ENCODE data around the gene OTP. TPM values are rescaled to one million over a fixed set of nuclear protein-coding genes. Genes with fewer than 3 reads are reported as not detected.
A peak's percentile ranks its signal among the peaks of the same experiment; 100 is the strongest.

OTP gene
- polyA plus RNA-seq, 1 of the 3 experiments (the other 2 are of a cell fraction): not detected

DNA sequence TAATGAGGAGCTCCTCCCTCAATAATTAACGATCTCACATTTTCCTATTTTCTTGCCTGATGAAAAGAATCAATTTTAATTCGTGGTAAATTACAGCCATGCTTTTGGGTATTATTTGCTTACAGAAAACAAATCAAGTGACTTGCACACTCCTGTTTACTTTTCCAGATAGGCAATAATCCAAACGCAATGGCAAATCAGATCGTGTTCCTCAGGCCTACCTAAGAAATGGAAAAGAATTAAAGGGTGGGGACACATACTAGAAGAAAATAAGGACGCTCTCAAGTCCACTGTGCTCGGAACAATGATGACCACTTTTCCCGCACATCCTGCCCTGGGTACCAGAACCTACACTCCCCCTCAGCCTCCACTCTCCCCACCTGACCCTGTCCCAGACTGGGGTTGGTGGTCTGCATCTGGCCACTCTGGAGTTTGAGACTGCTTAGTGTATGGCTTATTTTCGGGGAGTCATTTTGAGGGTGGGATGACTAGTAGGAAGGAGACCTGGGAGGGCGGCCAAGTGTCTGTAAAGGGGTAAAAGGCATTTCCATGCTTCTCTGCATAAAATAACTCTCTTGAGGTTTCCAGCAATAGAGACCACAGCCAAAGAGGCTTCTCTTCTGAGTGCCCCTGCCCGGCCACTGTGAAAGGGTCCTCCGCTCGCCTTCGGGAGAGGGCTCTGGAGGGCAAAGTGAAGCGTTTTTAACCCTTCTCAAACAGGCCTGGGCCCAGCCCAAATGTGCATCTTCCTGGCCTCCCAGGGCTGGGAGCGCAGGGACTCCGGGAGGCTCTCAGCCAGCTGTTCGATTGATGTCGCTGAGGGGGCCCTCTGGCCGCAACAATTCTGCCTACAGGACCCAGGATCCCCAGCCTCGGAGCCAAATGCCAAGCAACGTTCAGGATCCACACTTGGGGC lies 4.5 kb upstream of the OTP start:
- no peak overlapping the region for H2AFZ ChIP-seq (ENCODE audit: low read depth)
- H3K9ac ChIP-seq: no peak overlapping the region
- no peaks in the 10 kb centered on the region for H3K9me2 ChIP-seq
- H3K4me3 ChIP-seq (ENCODE audit: low read depth in 2 of 2, low read length in 1 of 2): no peak overlapping the region
- peaks cover 0 to 4% of the 10 kb centered on the region in 2 experiments; a peak in 1 of 4 replicates for H3K4me1 ChIP-seq (ENCODE audit: control insufficient read depth in 1 of 2, insufficient read depth in 2 of 2, low read depth in 1 of 2, low read length in 1 of 2)
- ChIA-PET CTCF (interaction anchor here (1.5 to 2.8 kb wide), 2 partner anchors 10 to 12 kb away, joined by 3 to 11 read pairs; no protein-coding TSS in a partner anchor), POLR2A (no interaction called here)
- H3K9me3 ChIP-seq: no peaks in the 10 kb centered on the region
- H3F3A ChIP-seq (replicated peaks; ENCODE audit: insufficient read depth): peaks cover 7% of the 10 kb centered on the region
- no peak overlapping the region for H3K4me2 ChIP-seq
- H3K27me3 ChIP-seq (ENCODE audit: insufficient read depth): peaks cover 95% of the 10 kb centered on the region
- H3K36me3 ChIP-seq (replicated peaks in 1 of 2; ENCODE audit: control insufficient read depth in 1 of 2, insufficient read depth in 2 of 2, low read length in 1 of 2): no peaks in the 10 kb centered on the region
- DNase-seq: peak; percentile 51
- 9% methylated on average over 13 of the region's 21 CpGs for WGBS (ENCODE audit: low lambda C conversion rate)
- H4K20me1 ChIP-seq (ENCODE audit: insufficient read depth): peaks cover 6% of the 10 kb centered on the region; the same call in 1 of the 2 replicates
- no peak overlapping the region for H3K27ac ChIP-seq (ENCODE audit: low read depth in 2 of 2, low read length in 1 of 2)
- TF ChIP-seq GABPA (IDR thresholded peaks at IDR 0.05; ENCODE audit: low read depth) (no peak), RCOR1 (IDR thresholded peaks at IDR 0.05; ENCODE audit: low read length) (no peak), EZH2phosphoT487 (IDR thresholded peaks at IDR 0.05; ENCODE audit: borderline replicate concordance, low read depth) (0 out of 2 replicates have a peak, but pooled peaks have one; percentile 58)
- H3K79me2 ChIP-seq (ENCODE audit: insufficient read depth): no peaks in the 10 kb centered on the region

DNA sequence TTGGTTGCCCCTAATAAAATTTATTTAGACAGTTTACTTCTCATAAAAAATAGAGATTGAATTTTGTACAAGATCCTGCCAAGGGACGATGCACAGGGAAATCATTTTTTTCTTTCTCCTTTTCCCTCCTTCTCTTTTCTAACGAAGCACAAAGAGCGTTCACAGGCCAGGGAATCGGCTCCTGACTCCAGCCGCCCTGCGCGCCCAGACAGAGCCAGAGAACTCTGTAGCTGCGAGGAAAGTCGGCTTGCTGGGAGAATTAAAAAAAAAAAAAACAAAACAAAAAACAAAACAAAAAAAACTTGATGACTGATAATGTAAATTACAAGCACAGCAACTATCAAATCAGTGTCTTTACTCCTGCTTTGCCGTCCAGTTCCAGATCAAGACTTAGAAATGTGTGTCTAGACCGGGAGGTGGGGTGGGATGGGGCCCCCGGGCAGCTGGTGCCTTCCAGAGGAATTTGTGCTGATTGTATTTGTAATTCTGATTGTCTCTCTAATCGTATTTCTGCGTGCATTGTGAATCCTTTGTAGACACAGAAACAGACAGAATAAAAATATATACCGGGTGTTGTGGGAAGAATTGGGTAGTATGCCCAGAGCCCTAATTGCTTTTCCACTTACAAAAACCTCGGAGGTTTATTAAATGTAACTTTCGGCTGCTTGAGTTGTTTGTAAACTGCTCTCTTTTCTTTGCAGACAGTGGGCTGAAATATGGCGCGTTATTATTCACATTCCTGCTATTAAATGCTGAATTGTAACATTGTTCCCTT lies 3.6 kb upstream of the OTP start:
- Histone ChIP-seq H3K36me3 (replicated peaks in 1 of 2; ENCODE audit: control insufficient read depth in 1 of 2, insufficient read depth in 2 of 2, low read length in 1 of 2) (no peaks in the 10 kb centered on the region), H3K79me2 (ENCODE audit: insufficient read depth) (no peaks in the 10 kb centered on the region), H2AFZ (ENCODE audit: low read depth) (no peak overlapping the region), H4K20me1 (ENCODE audit: insufficient read depth) (peaks cover 6% of the 10 kb centered on the region; the same call in 1 of the 2 replicates), H3K9me3 (no peaks in the 10 kb centered on the region), H3K27ac (ENCODE audit: low read depth in 2 of 2, low read length in 1 of 2) (no peak overlapping the region), H3K9me2 (no peaks in the 10 kb centered on the region), H3K27me3 (ENCODE audit: insufficient read depth) (peaks cover 95% of the 10 kb centered on the region), H3K4me2 (no peak overlapping the region), H3K9ac (no peak overlapping the region), H3K4me1 (ENCODE audit: control insufficient read depth in 1 of 2, insufficient read depth in 2 of 2, low read depth in 1 of 2, low read length in 1 of 2) (peaks cover 0 to 4% of the 10 kb centered on the region in 2 experiments; a peak in 1 of 4 replicates), H3K4me3 (ENCODE audit: low read depth in 2 of 2, low read length in 1 of 2) (no peak overlapping the region), H3F3A (replicated peaks; ENCODE audit: insufficient read depth) (peaks cover 7% of the 10 kb centered on the region)
- peak; percentile 43; the same call in 1 of the 2 replicates for TF ChIP-seq EZH2phosphoT487 (IDR thresholded peaks at IDR 0.05; ENCODE audit: borderline replicate concordance, low read depth)
- TF ChIP-seq RCOR1 (IDR thresholded peaks at IDR 0.05; ENCODE audit: low read length): no peak
- ChIA-PET POLR2A (no interaction called here), CTCF (interaction anchor here (1.5 to 2.8 kb wide), 2 partner anchors 9 to 11 kb away, joined by 3 to 11 read pairs; no protein-coding TSS in a partner anchor)
- peak; percentile 27 for DNase-seq
- WGBS (ENCODE audit: low lambda C conversion rate): 20% methylated on average over 19 of the region's 19 CpGs

DNA sequence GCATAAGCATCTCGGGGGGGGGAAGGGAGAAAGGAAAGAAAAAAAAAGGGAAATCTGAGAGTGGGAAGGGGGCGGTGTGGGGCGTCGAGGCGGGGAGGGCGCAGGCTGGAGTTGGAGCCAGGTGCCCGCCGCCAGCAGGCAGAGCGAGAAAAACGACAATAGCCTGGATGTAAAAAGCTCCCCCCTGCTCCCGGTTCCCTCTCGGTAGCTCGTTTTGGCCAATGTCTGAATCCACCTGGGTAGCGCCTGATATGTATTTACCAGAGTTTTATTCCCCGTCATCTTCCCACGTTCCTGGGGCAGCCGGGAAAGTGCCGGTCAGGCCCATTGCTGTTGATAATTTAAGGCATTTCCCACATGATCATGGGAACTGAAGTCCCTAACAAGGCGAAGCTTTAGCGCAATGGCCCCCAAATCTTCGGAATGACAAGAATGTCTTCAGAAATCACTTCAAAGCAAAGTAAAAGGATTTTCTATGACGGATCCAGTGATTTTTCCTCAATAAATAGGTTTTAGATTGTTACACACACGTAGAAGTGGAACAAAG lies 3.0 kb upstream of the OTP start:
- no peak overlapping the region for H3K27ac ChIP-seq (ENCODE audit: low read depth in 2 of 2, low read length in 1 of 2)
- CTCF ChIA-PET: interaction anchor here (1.5 to 2.8 kb wide), 2 partner anchors 9 to 10 kb away, joined by 3 to 11 read pairs; no protein-coding TSS in a partner anchor
- H3K4me2 ChIP-seq: no peak overlapping the region
- 15% methylated on average over 23 of the region's 23 CpGs for WGBS (ENCODE audit: low lambda C conversion rate)
- POLR2A ChIA-PET: no interaction called here
- H3K9ac ChIP-seq: no peak overlapping the region
- H3K79me2 ChIP-seq (ENCODE audit: insufficient read depth): no peaks in the 10 kb centered on the region
- peaks cover 6% of the 10 kb centered on the region; the same call in 1 of the 2 replicates for H4K20me1 ChIP-seq (ENCODE audit: insufficient read depth)
- no peak overlapping the region for H3K4me3 ChIP-seq (ENCODE audit: low read depth in 2 of 2, low read length in 1 of 2)
- no peak overlapping the region for H2AFZ ChIP-seq (ENCODE audit: low read depth)
- no peaks in the 10 kb centered on the region for H3K36me3 ChIP-seq (replicated peaks in 1 of 2; ENCODE audit: control insufficient read depth in 1 of 2, insufficient read depth in 2 of 2, low read length in 1 of 2)
- peaks cover 7% of the 10 kb centered on the region for H3F3A ChIP-seq (replicated peaks; ENCODE audit: insufficient read depth)
- H3K4me1 ChIP-seq (ENCODE audit: control insufficient read depth in 1 of 2, insufficient read depth in 2 of 2, low read depth in 1 of 2, low read length in 1 of 2): peaks cover 0 to 6% of the 10 kb centered on the region in 2 experiments; a peak in 1 of 4 replicates
- H3K27me3 ChIP-seq (ENCODE audit: insufficient read depth): peaks cover 95% of the 10 kb centered on the region
- H3K9me3 ChIP-seq: no peaks in the 10 kb centered on the region
- H3K9me2 ChIP-seq: no peaks in the 10 kb centered on the region
- TF ChIP-seq PBX3 (IDR thresholded peaks at IDR 0.05): no peak
- peak; percentile 40 for DNase-seq

All from SK-N-SH (cell line).